RWPE1 (cell line): Measurements from ENCODE around the gene NRP1.

Experiments
- CTCF ChIA-PET: fragments of 350-600 bp; sonication (Branson Sonifier 250); formaldehyde crosslinking; extraction: SDS; loops from one replicate; lab custom pipeline; 2021; lab: Yijun Ruan, JAX
- POLR2A ChIA-PET: fragments of 400-600 bp; formaldehyde crosslinking; extraction: SDS; loops from one replicate; lab custom pipeline; 2020; ENCODE audit warnings: antibody characterized with exemption; ENCODE audit not compliant: low non-redundant PET; lab: Yijun Ruan, JAX
- DNase-seq: peaks from one replicate; pipeline ENCODE4 v3.0.0; 2012; ENCODE audit warnings: low spot score
- H3K27ac ChIP-seq: fragments of 450-650 bp; 2 replicates; pipeline ENCODE4 v1.5.1; 2017
- CTCF ChIP-seq: fragments of 450-650 bp; conservative IDR thresholded peaks from 2 replicates; pipeline ENCODE4 v1.5.1; 2017; ENCODE audit warnings: low read depth, mild to moderate bottlenecking

The NRP1 gene

GRCh38 chr10:33277135-33277536 lies 57.3 kb downstream of the NRP1 start:
- peak overlapping the region; percentile 83 for H3K27ac ChIP-seq
- POLR2A ChIA-PET, result no interaction called here
- DNase-seq, result no peak
- CTCF ChIA-PET, result interaction anchor here (0.6 to 0.7 kb wide), 2 partner anchors 54 to 1952 kb away, joined by 3 read pairs; no protein-coding TSS in a partner anchor
- TF ChIP-seq CTCF, result no peak

DNA sequence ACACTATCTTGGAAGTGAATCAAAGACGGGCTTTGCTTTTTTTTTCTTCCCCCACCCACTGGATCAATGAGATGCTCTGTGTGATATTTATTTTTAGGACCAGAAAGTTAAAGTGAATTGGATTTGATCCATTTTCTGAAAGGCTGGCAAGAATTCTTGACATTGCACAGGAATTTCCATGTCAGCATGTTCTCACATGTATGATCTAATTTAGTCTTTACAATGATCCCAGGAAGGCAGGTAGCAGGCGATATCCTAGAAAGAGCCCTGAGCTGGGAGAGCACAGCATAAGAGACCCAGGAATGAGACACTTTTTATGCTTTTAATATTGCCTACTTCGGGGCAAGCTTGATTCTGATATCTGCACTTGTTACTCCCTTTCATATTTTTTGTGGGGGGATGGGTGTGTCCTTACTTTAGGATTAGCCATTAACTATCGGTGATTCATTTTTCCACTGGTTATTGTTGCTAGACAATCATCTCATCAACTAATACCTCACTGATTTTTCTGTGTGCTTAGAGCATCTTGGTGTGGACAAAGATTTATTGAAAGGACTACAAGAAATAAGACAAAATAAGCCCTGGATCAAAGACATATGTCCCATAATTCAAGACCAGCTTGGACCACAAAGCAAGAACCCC lies 58.1 kb downstream of the NRP1 start:
- peak overlapping the region; percentile 83 for H3K27ac ChIP-seq
- ChIA-PET POLR2A (no interaction called here), CTCF (interaction anchor here (0.6 to 0.7 kb wide), 3 partner anchors 55 to 1951 kb away, joined by 3 read pairs; no protein-coding TSS in a partner anchor)
- peak; percentile 23 for DNase-seq
- no peak for TF ChIP-seq CTCF

GRCh38 chr10:33274096-33274785 lies 60.2 kb downstream of the NRP1 start:
- no peak for DNase-seq
- no peak for TF ChIP-seq CTCF
- ChIA-PET POLR2A (no interaction called here), CTCF (no interaction called here)
- peak overlapping the region; percentile 97 for H3K27ac ChIP-seq

DNA sequence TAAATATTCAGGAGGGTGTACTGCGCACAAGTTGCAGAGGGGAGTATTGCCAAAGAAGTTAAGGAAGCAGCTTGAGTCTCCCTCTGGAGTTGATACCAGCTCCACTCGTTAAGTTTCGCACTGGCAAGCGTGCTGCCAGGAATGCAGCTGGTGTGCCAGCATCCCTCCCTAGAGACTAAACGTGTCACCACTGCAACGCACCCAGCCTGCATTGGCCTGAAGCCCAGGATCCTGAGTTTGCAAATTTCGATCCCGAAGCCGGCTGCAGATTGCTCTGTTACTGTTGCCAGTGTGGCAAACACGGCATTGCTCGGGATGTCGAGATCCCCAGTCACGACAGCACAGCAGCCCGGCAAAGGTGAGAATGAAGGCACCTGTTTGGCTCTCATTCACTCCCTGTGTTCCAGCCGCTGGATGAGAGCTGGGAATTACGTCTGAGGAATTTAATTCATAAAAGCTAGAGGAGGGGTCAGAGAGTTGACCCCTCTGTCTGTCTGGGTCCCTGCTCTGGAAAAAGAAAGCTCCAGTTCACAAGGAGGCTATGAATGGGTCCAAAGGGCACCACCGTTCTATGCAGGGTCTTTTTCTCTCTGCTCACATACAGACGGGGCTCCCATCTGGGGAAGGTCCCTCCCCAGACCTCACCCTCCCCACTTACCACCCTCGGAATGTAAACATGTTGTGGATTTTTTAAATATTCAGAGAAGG lies 61.0 kb downstream of the NRP1 start:
- TF ChIP-seq CTCF, result peak; percentile 23
- peak overlapping the region; percentile 97 for H3K27ac ChIP-seq
- POLR2A ChIA-PET, result no interaction called here
- DNase-seq, result peak; percentile 77
- CTCF ChIA-PET, result interaction anchor here (0.6 to 1.3 kb wide), 4 partner anchors 54 to 1721 kb away, joined by 3 to 7 read pairs (median 4); no protein-coding TSS in a partner anchor

DNA sequence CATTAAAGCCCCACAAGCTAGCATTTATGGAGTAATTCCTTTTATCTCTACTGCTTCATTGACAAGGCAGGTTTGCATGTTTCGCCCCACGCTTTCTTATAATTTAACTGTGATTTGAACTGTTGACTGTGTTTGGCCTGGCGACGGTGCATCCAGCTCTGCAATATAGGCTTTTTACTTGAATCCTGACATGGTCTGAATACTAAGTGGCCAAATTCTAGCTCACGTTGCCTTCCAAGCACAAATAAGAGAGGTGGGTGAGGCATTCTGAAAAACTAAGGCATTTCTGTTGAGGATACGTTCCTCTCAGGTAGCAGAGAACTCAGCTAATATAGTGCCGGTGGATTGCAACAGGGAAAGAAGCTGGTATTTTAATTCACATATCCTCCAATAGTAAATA lies 61.8 kb downstream of the NRP1 start:
- H3K27ac ChIP-seq, result peak overlapping the region; percentile 97
- no peak for DNase-seq
- CTCF ChIA-PET, result interaction anchor here (0.6 to 1.3 kb wide), 4 partner anchors 55 to 1722 kb away, joined by 3 to 7 read pairs (median 4); no protein-coding TSS in a partner anchor
- no peak for TF ChIP-seq CTCF
- POLR2A ChIA-PET, result no interaction called here

- H3K27ac ChIP-seq, result no peak overlapping the region
- DNase-seq, result no peak
- ChIA-PET POLR2A (no interaction called here), CTCF (interaction anchor here (1.3 kb wide), 1 partner anchor 79 kb away, joined by 7 read pairs; no protein-coding TSS in a partner anchor)
- TF ChIP-seq CTCF, result no peak
These were observed 62.4 kb downstream of the NRP1 start for GRCh38 chr10:33271969-33272583.
